Measurements from ENCODE around the gene SIGLEC10. TPM values are rescaled to one million over a fixed set of nuclear protein-coding genes. Genes with fewer than 3 reads are reported as not detected.
"Not testable (repeated sequence)": the region's sequence is repeated elsewhere in the genome, so short reads cannot be mapped to it uniquely, and the experiment has no call there.

SIGLEC10 gene
- total RNA-seq, 1 donor from 2014 or later, result not detected

GRCh38 chr19:51418707-51419106 lies 1.3 kb upstream of the SIGLEC10 start:
- Mint-ChIP-seq H3K9me3 (no peaks in the 10 kb centered on the region), H3K36me3 (ENCODE audit: low read depth) (no peaks in the 10 kb centered on the region), H3K27me3 (ENCODE audit: low read depth) (peaks cover 28% of the 10 kb centered on the region), H3K4me1 (no peaks in the 10 kb centered on the region), H3K4me3 (no peak overlapping the region), H3K27ac (ENCODE audit: unreplicated experiment) (no peak overlapping the region)
- no peak for TF ChIP-seq CTCF (conservative IDR thresholded peaks at IDR 0.05)
- no peak for DNase-seq (ENCODE audit: low read depth, low spot score)

GRCh38 chr19:51417810-51418157 lies 342 bp upstream of the SIGLEC10 start:
- DNase-seq (ENCODE audit: low read depth, low spot score), result no peak
- H3K27me3 Mint-ChIP-seq (ENCODE audit: low read depth), result peaks cover 24% of the 10 kb centered on the region
- H3K4me1 Mint-ChIP-seq, result no peaks in the 10 kb centered on the region
- no peak overlapping the region for H3K27ac Mint-ChIP-seq (ENCODE audit: unreplicated experiment)
- TF ChIP-seq CTCF (conservative IDR thresholded peaks at IDR 0.05), result no peak
- no peak overlapping the region for H3K4me3 Mint-ChIP-seq
- H3K9me3 Mint-ChIP-seq, result no peaks in the 10 kb centered on the region
- H3K36me3 Mint-ChIP-seq (ENCODE audit: low read depth), result no peaks in the 10 kb centered on the region

- H3K4me1 Mint-ChIP-seq; H3K36me3 Mint-ChIP-seq (ENCODE audit: low read depth); H3K4me3 Mint-ChIP-seq; DNase-seq (ENCODE audit: low read depth, low spot score); H3K9me3 Mint-ChIP-seq; H3K27ac Mint-ChIP-seq (ENCODE audit: unreplicated experiment): not testable (repeated sequence)
- peaks cover 17% of the 10 kb centered on the region for H3K27me3 Mint-ChIP-seq (ENCODE audit: low read depth)
Measured at GRCh38 chr19:51416422-51416821, 1.0 kb downstream of the SIGLEC10 start.

GRCh38 chr19:51415187-51415586 lies 2.3 kb downstream of the SIGLEC10 start:
- Mint-ChIP-seq H3K27me3 (ENCODE audit: low read depth) (peaks cover 12% of the 10 kb centered on the region), H3K4me3 (no peak overlapping the region), H3K36me3 (ENCODE audit: low read depth) (no peaks in the 10 kb centered on the region), H3K27ac (ENCODE audit: unreplicated experiment) (no peak overlapping the region), H3K4me1 (no peaks in the 10 kb centered on the region), H3K9me3 (no peaks in the 10 kb centered on the region)
- DNase-seq (ENCODE audit: low read depth, low spot score), result no peak
- TF ChIP-seq CTCF (conservative IDR thresholded peaks at IDR 0.05), result no peak

DNA sequence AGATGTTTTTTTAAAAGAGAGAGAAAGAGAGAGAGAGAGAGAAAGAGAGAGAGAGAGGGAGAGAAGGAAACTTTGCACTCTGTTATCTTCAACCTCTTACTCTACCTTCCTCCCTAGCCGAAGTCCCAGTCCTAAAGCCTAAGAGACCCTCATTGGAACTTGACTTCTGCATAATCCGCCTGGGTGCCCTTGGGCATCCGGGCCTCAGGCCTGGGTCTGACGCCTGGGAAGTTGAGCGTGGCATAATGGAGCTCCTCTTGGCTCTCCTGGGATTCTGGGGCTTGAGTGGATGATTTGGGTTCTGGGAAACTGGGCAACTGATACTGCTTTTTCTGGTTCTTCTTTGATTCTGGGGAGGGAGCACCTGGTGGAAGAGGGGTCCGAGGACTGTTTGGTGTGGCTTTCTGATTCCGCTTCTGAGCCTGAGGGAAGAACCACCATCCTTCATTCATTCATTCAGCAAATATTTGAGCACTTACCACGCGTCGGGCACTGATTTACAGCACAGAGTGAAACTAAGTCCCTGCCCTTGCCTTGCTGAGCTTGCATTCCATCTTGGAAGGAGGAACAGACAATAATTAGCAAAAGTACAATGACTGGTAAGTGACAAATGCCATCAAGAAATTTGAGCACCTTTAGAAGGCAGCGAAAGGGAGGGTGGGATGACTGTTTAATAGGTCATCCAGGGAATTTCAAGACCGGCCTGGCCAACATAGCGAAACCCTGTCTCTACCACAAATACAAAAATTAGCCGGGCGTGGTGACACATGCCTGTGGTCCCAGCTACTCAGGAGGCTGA lies 6.3 kb downstream of the SIGLEC10 start:
- no peaks in the 10 kb centered on the region for H3K36me3 Mint-ChIP-seq (ENCODE audit: low read depth)
- no peaks in the 10 kb centered on the region for H3K4me1 Mint-ChIP-seq
- H3K27ac Mint-ChIP-seq (ENCODE audit: unreplicated experiment), result no peak overlapping the region
- no peaks in the 10 kb centered on the region for H3K27me3 Mint-ChIP-seq (ENCODE audit: low read depth)
- TF ChIP-seq CTCF (conservative IDR thresholded peaks at IDR 0.05), result no peak
- no peaks in the 10 kb centered on the region for H3K9me3 Mint-ChIP-seq
- H3K4me3 Mint-ChIP-seq, result no peak overlapping the region
- no peak for DNase-seq (ENCODE audit: low read depth, low spot score)

GRCh38 chr19:51407511-51408131 lies 9.8 kb downstream of the SIGLEC10 start:
- peaks cover 10% of the 10 kb centered on the region for H3K36me3 Mint-ChIP-seq (ENCODE audit: low read depth)
- peaks cover 7% of the 10 kb centered on the region for H3K9me3 Mint-ChIP-seq
- peak; percentile 54 for TF ChIP-seq CTCF (conservative IDR thresholded peaks at IDR 0.05)
- H3K27me3 Mint-ChIP-seq (ENCODE audit: low read depth), result no peaks in the 10 kb centered on the region
- H3K27ac Mint-ChIP-seq (ENCODE audit: unreplicated experiment), result no peak overlapping the region
- H3K4me1 Mint-ChIP-seq, result no peaks in the 10 kb centered on the region
- no peak for DNase-seq (ENCODE audit: low read depth, low spot score)
- no peak overlapping the region for H3K4me3 Mint-ChIP-seq
